Measurements from ENCODE around the gene CEP95.

The CEP95 gene

DNA sequence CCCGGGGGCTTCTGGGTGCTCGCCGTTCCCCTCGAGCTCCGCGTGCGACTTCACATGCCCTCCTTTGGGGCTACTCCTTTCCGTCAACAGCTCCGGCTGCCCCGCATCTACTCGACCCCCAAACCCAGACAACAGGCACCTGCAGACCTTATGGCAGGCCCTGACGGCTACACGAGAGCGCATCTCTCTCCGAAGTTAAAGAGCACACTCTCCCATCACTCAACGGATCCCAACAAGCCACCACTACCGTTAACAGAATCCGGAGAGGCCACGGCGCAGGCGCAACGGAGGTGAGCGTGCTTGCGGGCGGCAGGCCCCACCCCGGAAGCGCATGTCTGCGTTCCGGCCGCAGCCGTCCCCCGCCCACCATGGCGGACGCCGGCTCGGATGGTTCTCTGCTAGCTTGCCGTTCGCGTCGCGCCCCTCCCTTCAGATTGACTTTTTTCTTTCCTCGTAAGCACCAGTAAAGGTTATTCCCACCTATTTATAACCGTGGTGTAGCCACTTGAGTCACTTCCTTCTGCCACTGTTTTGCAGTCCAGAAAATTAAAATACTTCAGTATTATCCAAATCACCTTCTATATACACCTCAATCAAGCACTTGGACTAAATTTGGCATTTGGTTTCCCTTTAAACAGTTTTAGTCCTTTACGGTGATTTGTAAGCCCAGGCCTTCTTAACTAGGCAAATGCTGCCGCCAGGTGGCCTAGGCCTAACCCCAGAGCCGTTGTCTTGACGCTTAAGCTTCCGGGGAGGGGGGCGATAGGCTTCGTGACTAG is 9.8 kb upstream of the CEP95 start, which contains the start of gene POLG2:
Gene POLG2, minus strand, starts transcription at position 269 of the 779 bp plus-strand sequence. Its CDS starts 86 bp downstream, at position 183.
- peak; percentile 92 for DNase-seq

- DNase-seq = no peak
Measured at GRCh38 chr17:64497565-64498035, 9.2 kb upstream of the CEP95 start.

DNA sequence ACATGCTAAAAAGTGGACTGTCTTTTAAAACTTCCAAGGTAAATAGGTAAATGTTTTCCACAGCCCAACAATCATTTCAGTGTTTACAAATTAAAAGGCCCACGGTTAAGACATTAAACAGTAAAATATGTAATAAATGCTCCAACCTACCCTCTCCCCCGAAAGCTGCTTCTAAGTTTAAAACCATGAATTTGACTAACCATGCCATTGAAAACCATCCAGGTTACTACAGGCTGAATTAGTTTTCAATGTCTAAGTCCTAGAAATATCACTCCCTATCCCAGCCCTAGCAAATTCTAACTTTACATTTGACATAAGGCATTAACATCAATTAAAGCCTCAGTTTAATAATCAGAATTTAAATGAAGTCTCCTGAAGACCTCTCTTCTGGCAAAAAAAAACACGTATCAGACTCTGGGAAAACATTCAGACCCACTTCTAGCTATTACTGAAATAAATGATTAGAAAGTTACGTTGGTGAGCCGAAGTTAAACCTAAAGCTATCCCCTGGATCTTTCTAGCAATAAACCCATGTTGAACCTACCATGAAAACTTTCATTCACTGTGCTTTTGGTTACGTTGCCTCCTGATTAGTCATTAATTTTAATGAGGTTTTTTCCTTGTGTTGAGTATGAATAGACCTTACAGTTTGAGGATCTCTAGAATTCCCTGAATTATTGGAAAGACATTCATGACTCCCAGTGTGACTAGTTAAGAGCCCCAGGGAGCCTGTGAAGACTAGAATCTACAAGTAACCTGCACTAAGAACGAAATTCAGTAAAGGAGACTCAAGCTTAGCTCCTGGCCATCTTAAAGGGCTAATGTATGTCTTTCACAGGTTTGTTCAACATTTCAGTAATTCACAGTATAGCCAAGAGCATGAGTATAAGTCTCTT is 8.2 kb upstream of the CEP95 start:
- DNase-seq = no peak

DNA sequence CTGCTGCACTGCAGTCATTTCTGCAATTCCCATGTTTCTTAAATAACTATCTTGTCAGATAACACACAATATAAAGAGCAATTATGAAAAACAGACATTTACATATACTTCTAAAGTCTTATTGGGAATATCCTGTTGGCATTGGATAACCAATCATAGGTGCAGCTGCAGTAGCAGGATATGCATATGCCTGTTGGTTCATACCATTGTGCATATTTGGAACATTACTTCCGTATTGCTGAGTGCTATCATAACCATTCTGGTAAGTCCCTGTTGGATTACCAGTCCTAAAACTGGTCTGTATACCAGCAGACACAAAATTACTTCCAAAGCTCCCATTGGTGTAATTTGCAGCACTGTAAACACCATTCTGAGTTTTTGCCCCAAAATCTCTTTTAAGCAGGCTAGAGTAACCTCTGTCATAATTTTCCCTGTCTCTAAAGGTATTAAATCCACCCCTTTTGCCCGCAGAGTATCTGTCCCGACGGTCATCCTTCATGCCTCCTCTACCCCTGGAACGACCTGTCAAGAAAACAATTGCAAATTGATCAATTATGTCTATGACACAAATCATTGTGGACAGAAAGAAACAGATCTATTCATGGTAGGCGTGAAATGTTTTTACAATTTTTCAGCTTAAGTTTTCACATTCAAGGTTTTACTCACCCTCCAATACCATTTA is 6.8 kb upstream of the CEP95 start:
- DNase-seq = peak; percentile 28

DNA sequence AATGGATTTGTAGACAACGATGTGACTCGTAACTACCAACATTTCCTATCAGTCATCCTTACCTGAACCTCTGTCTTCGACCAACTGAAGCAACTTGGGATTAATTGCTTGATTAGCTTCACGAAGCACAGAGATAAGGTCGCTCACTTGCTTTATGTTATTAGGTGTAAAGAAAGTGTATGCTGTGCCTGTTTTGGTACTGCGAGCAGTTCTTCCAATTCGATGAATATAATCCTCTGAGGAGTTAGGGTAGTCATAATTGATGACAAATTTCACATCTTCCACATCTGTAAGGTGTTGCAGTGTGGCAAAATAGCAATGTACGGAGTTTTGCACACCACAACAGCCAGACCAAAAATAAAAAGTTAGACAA is 6.3 kb upstream of the CEP95 start:
- DNase-seq = no peak

- DNase-seq = no peak
Measured at GRCh38 chr17:64500862-64501765, 5.7 kb upstream of the CEP95 start.

DNA sequence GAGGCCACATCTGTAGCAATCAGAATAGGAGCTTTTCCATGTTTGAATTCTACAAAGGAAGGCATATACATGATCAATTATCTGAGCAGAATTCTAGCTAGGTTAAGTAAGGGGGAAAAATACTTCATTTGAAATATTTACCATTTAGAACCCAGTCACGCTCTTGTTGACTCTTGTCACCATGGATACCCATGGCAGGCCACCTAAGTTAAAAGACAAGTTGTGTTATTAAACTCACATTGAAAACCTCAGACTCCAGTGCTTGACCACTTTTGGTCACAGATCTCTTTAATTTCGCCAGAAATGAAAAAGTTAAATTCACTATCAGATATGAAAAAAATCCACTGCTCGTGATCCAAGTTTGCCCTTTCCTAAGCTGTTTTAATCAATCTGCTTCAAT is 4.8 kb upstream of the CEP95 start:
- DNase-seq = no peak

DNA sequence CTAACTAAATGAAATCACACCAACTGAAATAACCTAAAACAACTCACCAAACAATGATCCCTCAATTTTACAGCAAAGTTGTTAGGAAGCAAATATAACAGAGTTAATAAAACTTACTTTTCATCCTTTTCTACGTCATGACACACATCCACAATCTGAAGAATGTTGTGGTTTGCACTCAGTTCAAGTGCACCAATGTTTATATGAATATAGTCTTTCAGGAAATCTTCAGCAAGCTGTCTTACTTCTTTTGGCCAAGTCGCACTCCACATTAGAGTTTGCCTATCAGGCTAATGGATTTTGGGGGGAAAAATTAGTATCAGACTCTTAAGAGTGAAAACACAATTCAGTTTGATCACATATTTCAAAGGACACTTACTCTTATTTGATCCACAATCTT is 4.0 kb upstream of the CEP95 start:
- no peak for DNase-seq

GRCh38 chr17:64503341-64503740 is 3.4 kb upstream of the CEP95 start:
- DNase-seq = no peak

- DNase-seq = no peak
Measured at GRCh38 chr17:64503821-64504768, 2.7 kb upstream of the CEP95 start.

DNA sequence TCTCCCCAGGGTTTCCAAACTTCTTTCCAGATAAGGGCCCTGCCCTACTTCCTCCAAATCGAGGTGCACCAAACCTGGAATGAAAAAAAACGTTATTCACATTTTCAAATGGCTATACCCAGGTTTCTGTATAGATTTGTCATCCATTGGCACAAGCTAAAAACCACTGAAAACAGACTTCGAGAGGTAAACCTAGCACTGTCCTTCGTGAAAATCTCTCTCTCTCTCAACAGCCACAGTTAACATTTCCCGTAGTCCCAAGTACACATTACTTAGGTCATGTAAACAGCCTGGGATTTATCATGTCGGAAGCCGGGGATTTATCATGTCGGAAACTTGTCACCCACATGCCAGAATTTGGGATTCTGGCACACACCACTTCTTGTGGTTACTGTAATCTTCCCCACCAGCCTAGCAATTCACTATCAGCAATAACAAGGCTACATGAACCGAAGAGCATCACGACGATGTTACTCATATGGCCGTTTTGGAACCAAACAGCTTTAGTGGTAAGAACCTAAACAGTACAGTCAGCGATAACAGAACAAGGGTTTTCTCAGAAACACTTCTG is 1.9 kb upstream of the CEP95 start:
- DNase-seq = peak; percentile 32

DNA sequence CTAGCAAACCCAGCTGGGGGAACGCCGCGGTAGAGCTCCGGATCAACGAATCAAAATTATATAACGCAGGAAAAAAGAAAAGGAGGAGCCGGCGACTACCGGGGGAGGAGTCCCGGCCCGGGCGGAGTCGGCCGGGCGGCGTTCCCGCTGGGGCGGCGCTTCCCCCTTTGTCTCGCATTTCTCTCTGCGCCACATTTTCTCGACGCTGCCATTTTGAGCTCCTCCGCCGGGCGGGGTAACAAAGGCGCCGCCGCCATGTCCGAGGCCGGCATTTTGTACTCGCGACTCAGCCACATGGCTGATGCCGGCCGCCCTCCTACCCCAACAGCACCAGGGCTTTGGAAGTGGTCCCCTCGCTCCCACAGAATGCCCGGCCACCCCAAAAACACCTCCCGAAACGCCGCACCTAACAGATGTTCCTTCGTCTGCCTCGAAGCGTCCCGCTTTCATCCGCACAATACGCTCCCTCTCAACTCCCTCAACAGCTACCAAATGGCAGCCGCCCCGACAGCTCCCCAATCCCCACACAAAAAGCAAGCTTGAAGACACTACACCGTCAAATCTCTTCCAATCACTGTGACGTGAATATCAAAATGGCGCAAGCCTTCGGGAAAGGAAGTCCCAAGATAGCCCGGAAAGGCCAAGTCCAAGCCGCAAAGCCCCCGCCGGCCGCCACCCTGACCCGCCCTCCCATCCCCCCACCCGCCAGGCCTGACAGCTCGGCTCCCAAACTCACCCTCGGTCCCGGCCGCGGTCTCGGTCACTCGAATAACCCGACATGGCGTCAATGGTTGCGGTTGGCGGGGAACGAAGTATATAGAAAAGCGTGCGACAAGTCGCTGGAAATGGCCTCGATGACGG is 1.2 kb upstream of the CEP95 start:
- peak; percentile 91 for DNase-seq

- peak; percentile 96 for DNase-seq
Measured at GRCh38 chr17:64506201-64506575, 589 bp upstream of the CEP95 start, which contains the start of gene DDX5. Gene DDX5, minus strand, starts transcription at chr17:64506289. Its CDS starts 170 bp downstream, at chr17:64506119.

DNA sequence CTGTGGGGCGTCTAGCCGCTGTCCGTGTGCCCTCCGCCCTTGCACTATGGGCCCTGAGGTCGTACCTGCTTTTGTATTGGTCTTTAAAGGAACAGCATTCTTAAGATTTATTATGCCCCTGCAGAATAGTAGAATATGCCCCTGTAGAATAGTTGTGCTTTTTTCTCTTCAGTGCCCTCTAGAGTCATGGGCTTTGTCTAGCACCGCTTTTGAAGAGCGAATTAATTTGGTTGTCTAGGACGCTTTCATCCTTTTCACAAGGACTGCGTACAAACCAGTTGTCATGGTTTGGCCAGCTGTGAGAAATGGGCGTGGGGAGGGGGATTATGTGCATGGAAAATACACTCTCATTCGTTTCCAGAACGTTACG is 621 bp downstream of the CEP95 start:
- peak; percentile 71 for DNase-seq

GRCh38 chr17:64508683-64509082 is 1.9 kb downstream of the CEP95 start:
- no peak for DNase-seq

- DNase-seq = no peak
Measured at GRCh38 chr17:64509179-64509578, 2.4 kb downstream of the CEP95 start.

- no peak for DNase-seq
Measured at GRCh38 chr17:64515419-64515818, 8.6 kb downstream of the CEP95 start.

DNA sequence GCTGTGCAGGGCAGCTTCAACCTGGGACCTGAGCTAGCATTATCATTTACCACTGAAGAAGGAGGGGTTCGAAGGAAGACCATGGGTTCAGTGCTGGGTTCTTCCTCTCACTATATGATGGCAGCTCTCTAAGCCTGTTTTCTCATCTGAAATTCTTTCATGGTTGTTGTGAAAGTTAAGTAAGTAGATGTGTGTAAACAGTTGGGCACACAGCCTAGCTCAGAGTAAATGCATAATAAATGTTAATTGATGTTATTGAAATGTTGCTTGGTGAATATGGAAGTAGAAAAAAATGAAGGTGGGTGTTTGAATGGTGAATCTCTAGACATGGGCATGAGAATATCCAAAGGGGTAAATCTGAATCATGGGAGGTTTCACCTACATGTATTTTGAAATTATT is 9.1 kb downstream of the CEP95 start:
- no peak for DNase-seq

- no peak for DNase-seq
Measured at GRCh38 chr17:64519601-64520000, 12.8 kb downstream of the CEP95 start.

GRCh38 chr17:64520359-64520758 is 13.6 kb downstream of the CEP95 start:
- no peak for DNase-seq
